DMS 273 treated with DMSO at 0.1 percent for 48 hours (cell line): ENCODE results near the gene ZC3H11A.
"Not testable (repeated sequence)": the region's sequence is repeated elsewhere in the genome, so short reads cannot be mapped to it uniquely, and the experiment has no call there.

ENCODE experiments used
- DNase-seq: peaks from one replicate; lab custom pipeline; 2025; lab: John Stamatoyannopoulos, UW

The ZC3H11A gene

DNA sequence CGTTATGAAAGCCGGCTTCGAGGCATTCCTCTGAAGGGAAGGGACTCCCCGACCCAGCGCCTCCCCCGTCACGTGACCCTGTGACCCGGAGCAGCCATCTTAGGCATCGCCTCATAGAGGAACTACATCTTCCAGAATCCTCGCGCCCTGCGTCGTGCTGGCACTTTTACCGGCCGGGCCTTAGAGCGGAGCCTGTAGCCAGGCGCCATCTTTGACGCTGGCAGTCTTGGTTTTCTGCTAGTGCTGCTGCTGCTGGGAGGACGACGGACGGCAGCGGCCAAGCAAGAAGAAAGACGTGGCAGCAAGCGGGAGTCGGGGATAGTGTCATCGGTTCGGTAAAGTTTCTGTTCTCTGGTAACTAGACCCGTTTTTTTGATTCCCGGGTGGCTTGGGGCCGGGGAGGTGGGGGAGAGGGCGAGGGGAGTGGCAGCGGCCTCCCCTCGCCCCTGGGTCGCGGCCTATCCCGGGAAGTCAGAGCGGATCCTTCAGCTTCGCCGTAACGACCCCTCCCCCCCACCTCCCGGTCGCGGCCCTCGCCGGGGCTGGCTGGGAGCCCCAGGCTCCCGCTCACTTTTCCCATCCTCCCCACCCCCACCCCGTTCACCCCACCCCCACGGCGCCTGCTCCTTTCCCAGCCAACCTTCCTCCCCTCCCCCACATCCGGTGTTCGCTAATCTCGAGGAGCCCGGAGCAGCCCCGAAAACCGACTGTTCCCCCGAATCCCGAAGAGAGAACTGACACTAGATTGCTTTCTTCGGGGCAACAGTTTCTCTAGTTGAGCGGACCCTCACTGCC lies at the start of gene ZC3H11A, which contains the start of gene ZBED6:
Gene ZC3H11A, plus strand, starts transcription at position 183 of the 795 bp plus-strand sequence. CDS start 21,448 bp downstream, outside the sequence.
Gene ZBED6, plus strand, starts transcription at position 183 of the 795 bp plus-strand sequence. CDS start 1,900 bp downstream, outside the sequence.
- DNase-seq: peak; percentile 96

DNA sequence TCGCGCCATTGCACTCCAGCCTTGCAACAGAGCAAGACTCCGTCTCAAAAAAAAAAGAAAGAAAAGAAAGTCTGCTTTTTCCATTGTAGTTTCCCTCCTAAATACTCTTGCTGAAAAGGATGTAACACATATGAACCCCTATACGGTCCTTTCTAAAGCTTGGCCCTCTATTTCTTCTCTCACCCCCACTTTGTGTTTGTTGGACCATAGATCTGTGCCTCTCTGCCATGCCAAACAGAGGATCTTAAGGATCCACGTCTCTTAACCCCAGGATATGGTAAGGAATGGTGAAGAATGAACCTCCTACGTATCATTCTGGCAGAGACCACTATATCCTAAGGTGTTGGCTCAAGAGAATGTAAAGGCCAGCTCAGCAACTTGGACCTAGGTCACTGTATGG lies 49.1 kb upstream of the ZC3H11A start:
- no peak for DNase-seq

DNA sequence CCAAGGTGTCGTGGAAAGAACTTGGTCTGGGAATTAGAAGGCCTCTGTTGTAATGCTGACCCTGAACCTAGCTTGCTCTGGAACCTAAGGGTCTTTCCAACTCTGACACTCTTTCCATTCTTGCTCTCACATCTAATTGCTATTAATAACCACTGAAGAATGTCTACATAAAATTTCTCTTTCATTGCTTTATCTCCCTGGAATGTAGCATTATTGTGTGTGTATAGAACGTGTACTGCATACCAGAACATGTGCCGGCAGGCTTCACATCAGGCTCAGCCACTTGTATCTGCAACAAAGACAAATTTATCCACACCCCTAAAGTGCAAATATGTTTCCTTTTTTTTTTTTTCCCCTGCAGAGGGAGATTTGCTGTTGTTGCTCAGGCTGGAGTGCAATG lies 44.4 kb upstream of the ZC3H11A start:
- DNase-seq: no peak

DNA sequence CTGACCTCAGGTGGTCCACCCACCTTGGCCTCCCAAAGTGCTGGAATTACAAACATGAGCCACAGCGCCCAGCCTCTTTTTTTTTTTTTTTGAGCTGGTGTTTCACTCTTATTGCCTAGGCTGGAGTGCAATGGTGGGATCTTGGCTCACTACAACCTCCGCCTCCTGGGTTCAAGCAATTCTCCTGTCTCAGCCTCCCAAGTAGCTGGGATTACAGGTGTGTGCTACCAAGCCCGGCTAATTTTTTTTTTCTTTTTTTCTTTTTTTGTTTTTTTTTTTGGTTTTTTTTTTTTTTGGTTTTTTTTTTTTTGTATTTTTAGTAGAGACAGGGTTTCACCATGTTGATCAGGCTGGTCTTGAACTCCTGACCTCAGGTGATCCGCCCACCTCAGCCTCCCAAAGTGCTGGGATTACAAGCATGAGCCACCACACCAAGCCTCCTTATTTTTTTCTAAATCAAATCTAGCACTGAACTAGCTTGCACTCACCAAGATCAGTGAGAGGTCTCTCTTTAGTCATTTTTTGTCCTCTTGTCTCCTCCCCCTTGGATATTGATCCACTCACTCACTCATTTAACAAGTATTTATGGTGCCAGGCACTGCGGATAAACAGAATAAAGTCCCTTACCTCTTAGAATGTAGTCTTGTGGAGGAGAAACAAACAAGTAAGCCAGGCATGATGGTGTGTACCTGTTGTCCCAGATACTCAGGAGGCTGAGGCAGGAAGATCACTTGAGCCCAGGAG lies 43.6 kb upstream of the ZC3H11A start:
- DNase-seq: not testable (repeated sequence)

DNA sequence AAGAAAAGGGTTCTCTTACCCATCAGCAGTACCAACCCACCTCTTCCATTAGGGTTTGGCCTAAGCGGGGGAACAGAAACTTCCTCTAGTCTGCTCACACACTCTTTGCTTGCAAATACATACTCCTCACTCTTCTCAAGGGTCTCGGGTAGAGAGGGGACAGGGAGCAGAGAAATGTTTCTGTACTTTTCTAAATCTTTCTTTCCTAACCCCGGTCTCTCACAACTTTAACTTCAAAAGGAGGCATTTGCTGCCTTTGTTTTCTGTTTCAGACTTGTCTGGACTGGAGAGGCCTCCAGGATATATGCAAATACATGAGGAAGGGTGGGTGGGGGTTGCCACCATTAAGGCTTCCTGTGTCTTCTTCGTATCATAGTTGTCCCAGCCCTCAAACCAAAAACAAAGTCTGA lies 41.0 kb upstream of the ZC3H11A start:
- DNase-seq: no peak

DNA sequence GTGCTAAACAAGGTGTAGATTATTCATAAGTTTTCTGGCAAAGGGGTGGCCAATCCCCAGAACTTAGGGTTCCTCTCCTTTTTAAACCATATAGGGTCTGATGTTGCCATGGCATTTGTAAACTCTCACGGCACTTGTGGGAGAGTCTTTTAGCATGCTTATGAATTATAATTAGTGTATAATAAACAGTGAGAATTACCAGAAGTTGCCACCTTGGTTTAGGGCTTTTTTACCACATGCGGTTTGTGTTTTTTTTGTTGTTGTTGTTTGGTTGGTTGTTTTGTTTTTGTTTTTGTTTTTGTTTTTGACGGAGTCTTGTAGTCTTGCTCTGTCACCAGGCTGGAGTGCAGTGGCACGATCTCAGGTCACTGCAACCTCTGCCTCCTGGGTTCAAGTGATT lies 39.4 kb upstream of the ZC3H11A start:
- DNase-seq: no peak

DNA sequence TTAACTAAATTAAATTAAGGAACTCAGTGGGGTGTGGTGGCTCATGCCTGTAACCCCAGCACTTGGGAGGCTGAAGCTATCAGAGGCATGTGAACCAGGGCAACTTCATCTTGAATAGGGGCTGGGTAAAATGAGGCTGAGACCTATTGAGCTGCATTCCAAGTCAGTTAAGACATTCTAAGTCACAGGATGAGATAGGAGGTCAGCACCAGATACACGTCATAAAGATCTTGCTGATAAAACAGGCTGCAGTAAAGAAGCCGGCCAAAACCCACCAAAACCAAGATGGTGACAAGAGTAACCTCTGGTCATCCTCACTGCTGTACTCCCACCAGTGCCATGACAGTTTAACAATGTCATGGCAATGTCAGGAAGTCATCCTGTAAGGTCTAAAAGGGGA lies 36.7 kb upstream of the ZC3H11A start:
- not testable (repeated sequence) for DNase-seq

DNA sequence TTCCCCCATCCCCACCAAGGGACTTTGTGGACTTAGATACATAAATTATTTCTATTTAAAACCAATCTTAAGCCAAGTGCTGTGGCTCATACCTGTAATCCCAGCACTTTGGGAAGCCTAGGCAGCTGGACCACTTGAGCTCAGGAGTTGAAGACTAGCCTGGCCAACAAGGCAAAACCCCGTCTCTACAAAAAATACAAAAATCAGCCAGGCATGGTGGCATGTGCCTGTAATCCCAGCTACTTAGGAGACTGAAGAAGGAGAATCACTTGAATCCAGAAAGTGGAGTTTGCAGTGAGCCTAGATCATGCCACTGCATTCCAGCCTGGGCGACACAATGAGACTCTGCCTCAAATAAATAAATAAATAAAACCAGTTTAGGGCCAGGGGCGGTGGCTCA lies 34.9 kb upstream of the ZC3H11A start:
- DNase-seq: no peak

DNA sequence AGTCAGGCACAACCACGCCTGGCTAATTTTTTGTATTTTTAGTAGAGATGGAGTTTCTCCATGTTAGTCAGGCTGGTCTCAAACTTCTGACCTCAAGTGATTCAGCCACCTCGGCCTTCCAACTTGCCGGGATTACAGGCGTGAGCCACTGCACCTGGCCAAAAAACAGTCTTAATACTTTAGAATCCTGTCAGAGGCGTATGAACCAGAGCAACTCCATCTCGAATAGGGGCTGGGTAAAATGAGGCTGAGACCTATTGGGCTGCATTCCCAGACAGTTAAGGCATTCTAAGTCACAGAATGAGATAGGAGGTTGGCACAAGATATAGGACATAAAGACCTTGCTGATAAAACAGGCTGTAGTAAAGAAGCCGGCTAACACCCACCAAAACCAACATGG lies 33.5 kb upstream of the ZC3H11A start:
- not testable (repeated sequence) for DNase-seq

DNA sequence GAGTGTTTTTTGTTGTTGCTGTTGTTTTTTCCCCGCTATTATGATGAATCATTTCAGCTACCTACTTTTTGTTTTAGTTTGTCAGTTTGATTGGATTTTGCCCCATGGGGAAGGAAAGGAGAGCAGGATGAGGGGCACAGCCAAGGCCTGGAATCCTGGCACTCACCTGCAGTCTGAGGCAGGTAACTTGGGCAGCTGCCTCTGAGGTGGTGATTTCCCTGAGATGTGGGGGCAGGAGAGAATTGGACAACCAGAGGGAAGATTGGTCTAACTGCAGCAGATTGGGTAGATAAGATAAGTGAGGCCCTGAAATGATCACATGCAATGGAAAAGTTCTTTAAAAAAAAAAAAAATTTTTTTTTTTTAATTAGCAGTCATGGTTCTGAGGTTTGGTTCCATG lies 31.9 kb upstream of the ZC3H11A start:
- no peak for DNase-seq

DNA sequence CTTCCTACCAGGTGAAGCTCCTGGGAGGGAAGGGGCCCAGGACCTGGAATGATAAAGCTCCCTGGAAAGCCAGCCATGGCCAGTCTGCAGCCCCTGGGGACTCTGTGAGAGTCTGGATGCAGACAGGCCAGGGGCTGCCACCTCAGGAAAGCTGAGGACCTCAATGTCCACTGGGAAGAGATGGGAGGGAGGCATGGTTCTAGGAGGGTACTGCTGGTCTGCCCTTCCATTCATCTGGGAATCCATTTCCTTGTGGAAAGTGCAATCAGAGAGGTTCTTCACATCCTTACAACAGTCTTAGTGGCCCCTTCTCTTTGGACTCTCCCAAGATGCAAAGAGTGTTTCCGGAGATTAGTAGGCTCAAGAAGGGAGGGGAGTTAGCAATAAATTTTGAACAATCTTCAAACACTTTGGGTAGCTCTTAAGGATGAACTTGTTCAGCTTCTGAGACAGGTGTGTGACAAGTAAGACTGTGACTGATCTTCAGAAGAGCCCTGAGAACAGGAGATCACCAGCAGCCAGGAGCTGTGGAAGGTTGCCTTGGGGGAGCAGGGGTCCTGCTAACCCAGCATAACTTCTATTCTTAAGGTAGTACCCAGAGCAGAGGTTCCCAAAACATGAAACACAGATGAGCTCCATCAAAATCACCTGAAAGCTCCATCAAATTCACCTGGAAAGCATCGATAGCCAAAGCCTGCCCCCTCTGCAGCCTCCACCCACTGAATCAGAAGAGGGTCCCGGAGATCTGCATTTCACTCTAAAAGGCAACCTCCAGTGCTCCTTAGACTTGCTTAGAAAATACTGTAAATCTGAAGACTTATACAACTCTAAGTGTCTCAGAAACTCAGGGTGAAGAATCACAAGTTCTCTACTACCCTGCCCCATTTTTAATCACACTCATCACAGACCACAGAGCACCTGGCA lies 31.1 kb upstream of the ZC3H11A start:
- no peak for DNase-seq

DNA sequence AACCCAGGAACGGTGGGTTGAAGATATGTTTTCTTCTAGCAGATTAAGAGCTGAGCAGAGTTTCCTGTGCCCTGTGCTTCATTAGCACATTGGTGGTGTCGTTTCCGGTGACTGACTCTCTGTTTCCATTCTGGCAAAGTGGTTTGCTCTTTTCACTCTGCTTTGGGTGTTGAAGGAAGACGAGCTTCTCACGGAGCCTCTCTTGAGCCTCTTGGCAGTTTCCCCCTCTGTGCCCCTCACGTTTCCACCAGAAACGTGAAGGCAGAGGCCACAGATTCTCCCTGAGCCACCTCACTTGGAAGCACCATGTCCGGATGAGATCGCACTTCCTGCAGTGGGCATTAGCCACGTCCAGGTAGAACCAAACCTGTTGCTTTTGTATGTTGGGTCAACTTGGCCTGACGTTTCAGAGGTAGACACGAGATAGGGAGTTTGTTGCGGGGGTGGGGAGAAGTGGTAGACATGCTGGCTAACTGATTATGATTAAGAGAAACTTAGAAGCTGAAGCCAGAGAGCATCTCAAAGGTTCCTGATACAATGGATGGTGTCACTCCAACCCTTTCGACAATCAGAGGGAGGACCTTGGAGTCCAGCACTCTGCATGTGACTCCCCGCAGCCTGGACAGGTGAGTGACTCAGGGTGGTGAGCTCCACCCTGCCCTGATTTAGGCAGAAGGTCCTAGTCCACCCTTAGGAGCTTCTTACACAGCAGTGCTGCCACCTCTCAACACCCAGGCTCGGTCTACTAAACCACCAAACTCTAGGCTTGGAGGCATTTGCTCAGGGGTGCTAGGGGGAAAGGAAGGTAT lies 30.2 kb upstream of the ZC3H11A start, which contains the start of gene LAX1:
Gene LAX1, plus strand, starts transcription at position 155 of the 809 bp plus-strand sequence. Its CDS starts 383 bp downstream, at position 538.
- DNase-seq: no peak

DNA sequence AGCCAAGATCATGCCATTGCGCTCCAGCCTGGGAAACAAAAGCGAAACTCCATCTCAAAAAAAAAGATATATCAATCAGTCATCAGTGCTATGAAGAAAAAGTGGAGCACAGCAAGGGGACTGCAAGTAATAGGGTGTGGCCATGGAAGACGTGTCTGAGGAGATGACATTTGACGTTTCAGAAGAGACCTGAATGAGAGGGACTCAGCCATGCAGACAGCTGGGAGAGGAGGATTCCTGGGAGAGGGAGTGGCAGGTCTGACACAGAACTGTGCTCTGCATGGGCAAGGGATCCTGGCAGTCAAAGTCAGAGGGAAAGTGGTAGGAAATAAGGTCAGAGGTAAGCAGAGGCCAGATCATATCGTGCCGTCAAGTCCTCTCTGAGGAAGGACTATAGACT lies 27.2 kb upstream of the ZC3H11A start:
- no peak for DNase-seq

DNA sequence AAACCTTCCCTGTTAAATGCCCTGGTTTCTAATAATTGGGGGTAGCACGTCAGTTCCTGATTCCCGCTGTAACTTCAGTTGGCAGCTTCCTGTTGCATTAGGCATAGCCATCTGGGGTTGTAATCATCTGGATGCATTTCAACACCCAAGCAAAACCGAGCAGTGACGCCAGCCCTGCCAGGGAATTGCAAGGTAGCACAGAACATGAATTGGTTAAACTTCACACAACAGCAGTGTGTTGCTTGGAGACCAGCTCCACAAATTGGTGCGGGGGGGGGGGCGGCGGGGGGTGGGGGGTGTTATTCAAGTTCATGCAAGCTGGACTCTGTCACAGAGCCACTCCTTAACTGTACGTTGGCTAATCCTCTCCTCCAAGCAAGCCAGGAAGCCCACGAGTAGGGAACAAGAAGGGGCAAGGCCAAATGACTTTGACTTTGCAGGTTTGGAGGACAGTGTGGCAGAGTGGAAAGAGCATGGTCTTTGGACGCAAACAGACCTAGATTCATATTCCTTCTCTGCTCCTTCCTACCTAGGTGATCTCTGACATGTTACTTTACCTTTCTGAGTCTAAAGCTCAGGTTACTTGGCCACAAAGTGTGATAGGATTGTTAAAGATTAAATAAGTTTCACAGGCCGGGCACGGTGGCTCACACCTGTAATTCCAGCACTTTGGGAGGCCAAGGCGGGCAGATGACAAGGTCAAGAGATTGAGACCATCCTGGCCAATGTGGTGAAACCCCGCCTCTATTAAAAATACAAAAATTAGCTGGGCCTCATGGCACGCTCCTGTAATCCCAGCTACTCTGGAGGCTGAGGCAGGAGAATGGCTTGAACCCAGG lies 25.7 kb upstream of the ZC3H11A start:
- DNase-seq: peak; percentile 94

DNA sequence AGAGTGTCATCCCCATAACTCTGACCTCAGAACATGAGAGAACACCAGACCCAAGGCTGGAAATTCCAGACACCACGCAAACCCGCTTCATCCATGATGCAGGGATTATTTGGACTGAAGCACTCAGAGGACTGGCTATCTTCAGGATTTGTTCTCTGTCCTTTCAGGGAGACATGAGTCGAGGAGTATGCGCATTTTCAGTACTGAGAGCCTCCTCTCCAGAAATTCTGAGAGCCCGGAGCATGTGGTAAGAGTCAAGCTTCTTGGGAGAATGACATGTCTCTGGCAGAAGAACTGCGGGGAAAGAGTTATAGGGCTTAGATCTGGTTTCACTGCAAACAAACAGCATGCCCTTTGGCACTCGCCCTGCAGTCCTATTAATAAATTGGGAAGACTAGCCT lies 23.5 kb upstream of the ZC3H11A start:
- no peak for DNase-seq

DNA sequence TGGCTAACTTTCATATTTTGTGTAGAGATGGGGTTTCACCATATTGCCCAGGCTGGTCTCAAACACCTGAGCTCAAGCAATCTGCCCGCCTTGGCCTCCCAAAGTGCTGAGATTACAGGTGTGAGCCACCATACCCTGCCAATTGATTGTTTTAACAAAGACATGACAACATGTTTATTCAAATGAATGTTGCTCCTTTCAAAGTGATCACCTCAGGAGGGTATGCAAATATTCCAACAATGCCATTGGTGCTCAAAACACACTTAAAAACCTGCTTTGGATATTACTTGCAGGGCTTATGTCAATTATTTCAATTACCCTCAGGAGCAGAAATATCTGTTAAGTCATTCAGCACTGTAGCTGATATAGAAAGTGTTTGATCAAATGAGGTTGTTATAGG lies 22.6 kb upstream of the ZC3H11A start:
- DNase-seq: no peak

DNA sequence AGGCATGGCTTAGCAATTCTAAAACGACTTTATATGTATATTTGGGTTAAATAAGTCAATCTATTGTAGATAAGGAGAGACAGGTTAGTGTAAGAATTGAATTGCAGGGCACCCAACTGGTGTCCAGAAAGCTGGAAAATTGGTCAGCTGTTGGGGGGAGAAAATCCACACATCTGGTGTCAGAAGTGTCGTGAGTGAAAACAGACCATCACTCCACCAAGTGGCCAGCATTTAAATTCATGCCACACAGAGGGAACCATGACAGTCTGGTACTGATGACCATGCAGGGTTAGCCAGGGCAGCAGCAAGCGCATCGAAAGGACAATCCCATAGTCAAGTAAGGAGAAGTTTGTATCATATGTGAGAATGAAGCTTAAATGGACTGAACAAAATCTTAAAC lies 18.8 kb upstream of the ZC3H11A start:
- no peak for DNase-seq

DNA sequence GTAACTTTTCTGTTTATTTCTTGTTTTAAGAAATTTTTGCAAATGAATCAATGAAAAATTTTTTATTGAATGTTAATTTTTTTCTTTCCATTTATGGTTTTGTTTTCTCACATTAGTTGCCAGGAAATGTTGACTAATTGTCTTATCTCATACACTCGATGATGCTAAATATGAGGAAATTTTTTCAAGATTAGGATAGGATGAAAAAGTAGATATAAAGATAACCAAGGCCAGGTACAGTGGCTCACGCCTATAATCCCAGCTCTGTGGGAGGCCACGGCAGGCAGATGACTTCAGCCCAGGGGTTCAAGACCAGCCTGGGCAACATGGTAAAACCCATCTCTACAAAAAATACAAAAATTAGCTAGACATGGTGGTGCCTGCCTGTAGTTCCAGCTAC lies 17.8 kb upstream of the ZC3H11A start:
- no peak for DNase-seq

DNA sequence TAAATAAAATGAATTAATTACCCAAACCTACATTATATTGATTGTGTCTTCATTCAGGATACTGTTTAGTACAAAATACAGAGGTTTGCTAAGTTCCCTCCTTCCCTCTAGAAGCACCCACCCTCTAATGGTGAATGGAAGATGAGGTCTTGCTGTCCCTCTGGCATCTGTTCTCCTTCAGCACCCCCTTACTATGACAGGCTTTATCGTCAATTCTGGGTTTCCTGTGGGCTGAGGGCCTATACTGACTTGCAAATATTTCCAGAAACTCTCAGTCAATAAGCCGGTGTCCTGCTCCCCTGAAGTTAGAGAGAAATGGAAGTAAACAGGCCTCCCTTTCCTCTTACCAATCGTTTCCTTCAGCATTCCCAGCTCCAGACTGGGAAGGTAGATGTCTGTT lies 17.3 kb upstream of the ZC3H11A start:
- no peak for DNase-seq

DNA sequence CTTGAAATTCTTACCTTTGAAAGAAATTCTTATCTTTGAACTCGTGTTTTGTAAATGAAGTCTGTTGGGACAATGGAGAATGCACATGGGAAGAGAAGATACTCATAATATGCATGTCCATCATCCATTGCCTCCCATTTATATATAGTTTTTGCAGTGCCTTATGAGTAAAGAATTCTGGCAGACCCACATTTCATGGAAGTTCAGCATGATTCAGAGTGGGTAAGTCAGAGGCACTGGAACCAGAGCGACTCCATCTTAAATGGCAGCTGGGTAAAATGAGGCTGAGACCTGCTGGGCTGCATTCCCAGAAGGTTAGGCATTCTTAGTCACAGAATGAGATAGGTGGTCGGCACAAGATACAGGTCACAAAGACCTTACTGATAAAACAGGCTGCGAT lies 16.6 kb upstream of the ZC3H11A start:
- DNase-seq: no peak
